Retinal pigment epithelial cell (primary cell): Measurements from ENCODE around the gene CIC.
"Not testable (repeated sequence)": the region's sequence is repeated elsewhere in the genome, so short reads cannot be mapped to it uniquely, and the experiment has no call there.

ENCODE experiments used
- DNase-seq: peaks from one replicate; pipeline ENCODE4 v3.0.0-alpha.2; 2010; ENCODE audit warnings: low read depth
- H3K4me3 ChIP-seq: 2 replicates; pipeline ENCODE4 v1.5.1; 2011; ENCODE audit warnings: mild to moderate bottlenecking, low read length, control low read depth, moderate library complexity
- TF ChIP-seq, protein P1 (sequence below): conservative IDR thresholded peaks from 2 replicates; pipeline ENCODE4 v1.5.1; 2011; ENCODE audit warnings: low read depth, low read length, control low read depth, inconsistent platforms

CIC gene

DNA sequence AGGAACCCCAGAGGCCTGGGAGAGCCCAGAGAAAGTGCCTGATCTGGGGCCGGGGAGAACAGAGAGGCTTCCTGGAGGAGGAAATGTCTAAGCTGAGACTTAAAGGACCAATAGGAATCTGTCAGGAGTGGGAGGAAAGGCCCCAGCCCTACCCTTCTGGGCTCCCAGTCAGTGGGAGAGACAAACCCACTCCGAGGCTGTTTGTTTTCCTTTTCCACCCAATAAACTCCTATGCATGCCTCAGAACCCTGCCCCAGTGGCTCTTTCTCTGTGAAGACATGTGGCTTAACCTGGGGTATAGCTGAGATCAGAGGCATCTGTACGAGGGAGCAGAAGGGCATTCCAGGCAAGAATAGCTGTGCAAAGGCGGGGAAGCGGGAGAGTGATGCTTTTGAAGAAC, 58.3 kb downstream of the CIC start:
- TF ChIP-seq, protein P1, sequence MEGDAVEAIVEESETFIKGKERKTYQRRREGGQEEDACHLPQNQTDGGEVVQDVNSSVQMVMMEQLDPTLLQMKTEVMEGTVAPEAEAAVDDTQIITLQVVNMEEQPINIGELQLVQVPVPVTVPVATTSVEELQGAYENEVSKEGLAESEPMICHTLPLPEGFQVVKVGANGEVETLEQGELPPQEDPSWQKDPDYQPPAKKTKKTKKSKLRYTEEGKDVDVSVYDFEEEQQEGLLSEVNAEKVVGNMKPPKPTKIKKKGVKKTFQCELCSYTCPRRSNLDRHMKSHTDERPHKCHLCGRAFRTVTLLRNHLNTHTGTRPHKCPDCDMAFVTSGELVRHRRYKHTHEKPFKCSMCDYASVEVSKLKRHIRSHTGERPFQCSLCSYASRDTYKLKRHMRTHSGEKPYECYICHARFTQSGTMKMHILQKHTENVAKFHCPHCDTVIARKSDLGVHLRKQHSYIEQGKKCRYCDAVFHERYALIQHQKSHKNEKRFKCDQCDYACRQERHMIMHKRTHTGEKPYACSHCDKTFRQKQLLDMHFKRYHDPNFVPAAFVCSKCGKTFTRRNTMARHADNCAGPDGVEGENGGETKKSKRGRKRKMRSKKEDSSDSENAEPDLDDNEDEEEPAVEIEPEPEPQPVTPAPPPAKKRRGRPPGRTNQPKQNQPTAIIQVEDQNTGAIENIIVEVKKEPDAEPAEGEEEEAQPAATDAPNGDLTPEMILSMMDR: no peak
- no peak overlapping the region for H3K4me3 ChIP-seq

GRCh38 chr19:42328106-42328505, 59.1 kb downstream of the CIC start:
- no peak overlapping the region for H3K4me3 ChIP-seq
- TF ChIP-seq, protein P1: no peak
- DNase-seq: no peak

More for the DNA sequence above, 58.3 kb downstream of the CIC start:
- DNase-seq: no peak

- TF ChIP-seq, protein P1: no peak
- DNase-seq: no peak
- H3K4me3 ChIP-seq: no peak overlapping the region
Observed at GRCh38 chr19:42328854-42329253, 59.8 kb downstream of the CIC start.

DNA sequence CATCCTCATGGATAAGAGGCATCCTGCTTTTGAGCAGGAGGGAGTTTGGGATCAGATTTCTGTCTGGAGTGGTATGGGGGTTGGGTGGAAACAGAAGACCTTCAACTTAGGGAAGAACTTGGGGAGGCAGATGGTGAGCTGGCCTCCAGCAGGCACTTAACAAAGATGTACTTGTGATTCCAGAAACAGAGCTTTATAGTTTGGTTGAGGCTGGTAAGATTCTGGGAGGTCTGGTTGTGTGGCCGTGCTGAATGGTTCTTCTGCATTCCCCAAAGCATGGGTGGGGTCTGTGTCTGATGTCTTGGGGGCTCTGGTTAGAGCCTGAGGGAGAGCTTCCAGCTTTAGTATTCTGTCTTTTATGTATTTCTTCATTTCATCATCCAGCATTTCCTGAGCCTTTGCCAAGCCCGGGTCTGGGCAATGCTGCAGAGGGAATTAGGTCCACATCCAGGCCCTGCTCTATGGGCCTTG, 61.2 kb downstream of the CIC start:
- TF ChIP-seq, protein P1: no peak
- no peak overlapping the region for H3K4me3 ChIP-seq
- no peak for DNase-seq

DNA sequence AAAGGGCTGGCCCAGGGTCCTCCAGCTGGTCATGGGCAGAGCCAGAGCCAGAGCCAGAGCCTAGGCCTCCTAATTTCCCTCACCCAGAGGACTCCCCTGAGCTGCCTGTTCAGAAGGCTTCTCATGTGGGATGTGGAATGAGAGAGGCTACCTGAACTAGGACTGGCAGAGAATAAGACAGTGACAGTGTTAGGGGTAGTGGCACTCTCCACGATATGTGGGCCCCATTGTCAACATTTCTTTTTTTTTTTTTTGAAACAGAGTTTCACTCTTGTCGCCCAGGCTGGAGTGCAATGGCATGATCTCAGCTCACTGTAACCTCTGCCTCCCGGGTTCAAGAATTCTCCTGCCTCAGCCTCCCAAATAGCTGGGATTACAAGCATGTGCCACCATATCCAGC, 62.3 kb downstream of the CIC start:
- not testable (repeated sequence) for DNase-seq, H3K4me3 ChIP-seq

DNA sequence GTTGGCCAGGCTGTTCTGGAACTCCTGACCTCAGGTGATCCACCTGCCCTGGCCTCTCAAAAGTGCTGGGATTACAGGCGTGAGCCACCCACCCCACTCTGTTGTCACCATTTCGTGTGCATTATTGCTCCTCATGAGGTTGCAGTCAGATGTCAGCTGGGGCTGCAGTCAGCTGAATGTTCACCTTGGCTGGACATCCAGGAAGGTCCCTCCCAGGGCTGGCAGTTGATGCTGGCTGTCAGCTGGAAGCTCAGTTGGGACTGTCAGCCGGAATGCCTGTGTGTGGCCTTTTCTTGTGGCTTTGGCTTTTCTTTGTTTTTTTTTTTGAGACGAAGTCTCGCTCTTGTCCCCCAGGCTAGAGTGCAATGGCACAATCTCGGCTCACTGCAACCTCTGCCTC, 63.0 kb downstream of the CIC start:
- H3K4me3 ChIP-seq: no peak overlapping the region
- no peak for DNase-seq
- TF ChIP-seq, protein P1: no peak

GRCh38 chr19:42333018-42333417, 64.0 kb downstream of the CIC start:
- TF ChIP-seq, protein P1: no peak
- H3K4me3 ChIP-seq: no peak overlapping the region
- DNase-seq: no peak

GRCh38 chr19:42333975-42334696, 65.1 kb downstream of the CIC start:
- H3K4me3 ChIP-seq: no peak overlapping the region
- TF ChIP-seq, protein P1: no peak
- no peak for DNase-seq
